Neural cell (in vitro differentiated cells): ENCODE results near the gene RPL10A. TPM values are rescaled to one million over a fixed set of nuclear protein-coding genes. Genes with fewer than 3 reads are reported as not detected.

Source experiments
- H2AFZ ChIP-seq: fragments of 200-600, 300-800 bp; sonication (generic), shearing (Covaris generic); 2 replicates; pipeline ENCODE4 v1.6.0; 2014; ENCODE audit warnings: low read depth, mild to moderate bottlenecking, antibody characterized with exemption, low read length, moderate library complexity
- H3F3A ChIP-seq: fragments of 200-600 bp; shearing (Covaris generic); 2 replicates; pipeline ENCODE4 v1.6.1; 2016; ENCODE audit warnings: mild to moderate bottlenecking, moderate library complexity, mixed read lengths, antibody characterized with exemption, low read length; ENCODE audit not compliant: insufficient read depth, poor library complexity, severe bottlenecking
- H3K27ac ChIP-seq: fragments of 200-600, 300-800 bp; sonication (generic), shearing (Covaris generic); 2 replicates; pipeline ENCODE4 v1.5.1; 2014; ENCODE audit warnings: mild to moderate bottlenecking, low read length, moderate library complexity
- H3K27me3 ChIP-seq: fragments of 300-800, 200-600 bp; sonication (generic), shearing (Covaris generic); 2 replicates; pipeline ENCODE4 v1.6.0; 2014; ENCODE audit warnings: mild to moderate bottlenecking, low read depth, low read length, moderate library complexity; ENCODE audit not compliant: insufficient read depth
- H3K36me3 ChIP-seq: fragments of 300-800, 200-600 bp; sonication (generic), shearing (Covaris generic); 2 replicates; pipeline ENCODE4 v1.5.1; 2014; ENCODE audit warnings: mild to moderate bottlenecking, antibody characterized with exemption, low read length, moderate library complexity; ENCODE audit not compliant: insufficient read depth
- H3K4me2 ChIP-seq: fragments of 300-800, 200-600 bp; sonication (generic), shearing (Covaris generic); 2 replicates; pipeline ENCODE4 v1.6.0; 2014; ENCODE audit warnings: mild to moderate bottlenecking, low read length
- H3K4me3 ChIP-seq: fragments of 300-800, 200-600 bp; sonication (generic), shearing (Covaris generic); 2 replicates; pipeline ENCODE4 v1.5.1; 2014; ENCODE audit warnings: mild to moderate bottlenecking, low read length, moderate library complexity
- H3K79me2 ChIP-seq: fragments of 200-600 bp; shearing (Covaris generic); replicated peaks from 2 replicates; pipeline ENCODE4 v1.6.0; 2014; ENCODE audit warnings: mild to moderate bottlenecking, low read length, moderate library complexity; ENCODE audit not compliant: insufficient read depth
- H3K9ac ChIP-seq: fragments of 300-800, 200-600 bp; sonication (generic), shearing (Covaris generic); 2 replicates; pipeline ENCODE4 v1.6.1; 2016; ENCODE audit warnings: mild to moderate bottlenecking, low read length, mixed read lengths
- H3K9me2 ChIP-seq: fragments of 200-600 bp; shearing (Covaris generic); 2 replicates; pipeline ENCODE4 v1.6.1; 2016; ENCODE audit warnings: mild to moderate bottlenecking, low read length, mixed read lengths; ENCODE audit not compliant: insufficient read depth
- H3K9me3 ChIP-seq: fragments of 200-600, 300-800 bp; sonication (generic), shearing (Covaris generic); 2 replicates; pipeline ENCODE4 v1.6.1; 2016; ENCODE audit warnings: mild to moderate bottlenecking, mixed run types, low read length, moderate library complexity, mixed read lengths
- H4K20me1 ChIP-seq: fragments of 200-600 bp; shearing (Covaris generic); 2 replicates; pipeline ENCODE4 v1.6.1; 2016; ENCODE audit warnings: mild to moderate bottlenecking, mixed run types; ENCODE audit not compliant: insufficient read depth
- CTCF ChIP-seq: fragments of 450-650 bp; IDR thresholded peaks from 2 replicates; pipeline ENCODE4 v1.5.1; 2014; ENCODE audit warnings: antibody characterized with exemption, mild to moderate bottlenecking, moderate library complexity; ENCODE audit not compliant: poor library complexity, severe bottlenecking
- EP300 ChIP-seq: fragments of 450-650 bp; conservative IDR thresholded peaks from 2 replicates; pipeline ENCODE4 v1.6.1; 2014; ENCODE audit warnings: antibody characterized with exemption, mild to moderate bottlenecking, moderate library complexity; ENCODE audit not compliant: poor library complexity, severe bottlenecking
- EZH2 ChIP-seq: fragments of 200-600, 300-800 bp; shearing (Covaris generic), sonication (generic); IDR thresholded peaks from 2 replicates; pipeline ENCODE4 v1.6.1; 2014; ENCODE audit warnings: antibody characterized with exemption, low read length, borderline replicate concordance, mild to moderate bottlenecking; ENCODE audit not compliant: insufficient read depth, poor library complexity, severe bottlenecking
- MXI1 ChIP-seq: fragments of 450-650 bp; conservative IDR thresholded peaks from 2 replicates; pipeline ENCODE4 v1.6.1; 2014; ENCODE audit warnings: antibody characterized with exemption, mild to moderate bottlenecking; ENCODE audit not compliant: poor library complexity, severe bottlenecking
- POLR2AphosphoS5 ChIP-seq: IDR thresholded peaks from 2 replicates; pipeline ENCODE4 v1.6.1; 2012
- RAD21 ChIP-seq: fragments of 450-650 bp; conservative IDR thresholded peaks from 2 replicates; pipeline ENCODE4 v1.6.1; 2014; ENCODE audit warnings: antibody characterized with exemption, mild to moderate bottlenecking, moderate library complexity
- SMC3 ChIP-seq: fragments of 450-650 bp; conservative IDR thresholded peaks from 2 replicates; pipeline ENCODE4 v1.6.1; 2014; ENCODE audit warnings: antibody characterized with exemption, mild to moderate bottlenecking, moderate library complexity; ENCODE audit not compliant: poor library complexity
- TAF1 ChIP-seq: IDR thresholded peaks from 2 replicates; pipeline ENCODE4 v1.6.1; 2012; ENCODE audit warnings: low read depth
- polyA plus RNA-seq: library from polyadenylated mRNA; depleted of rRNA; stranded (reverse); fragments of >200 nt; gene quantifications from 2 replicates; pipeline ENCODE4 v1.2.3, GENCODE V29; 2014
- TF ChIP-seq, protein P1 (sequence below): IDR thresholded peaks from 2 replicates; pipeline ENCODE4 v1.6.1; 2012; ENCODE audit warnings: borderline replicate concordance

The RPL10A gene
- polyA plus RNA-seq, 1 donor from 2014 or later, result 1,049 TPM

DNA sequence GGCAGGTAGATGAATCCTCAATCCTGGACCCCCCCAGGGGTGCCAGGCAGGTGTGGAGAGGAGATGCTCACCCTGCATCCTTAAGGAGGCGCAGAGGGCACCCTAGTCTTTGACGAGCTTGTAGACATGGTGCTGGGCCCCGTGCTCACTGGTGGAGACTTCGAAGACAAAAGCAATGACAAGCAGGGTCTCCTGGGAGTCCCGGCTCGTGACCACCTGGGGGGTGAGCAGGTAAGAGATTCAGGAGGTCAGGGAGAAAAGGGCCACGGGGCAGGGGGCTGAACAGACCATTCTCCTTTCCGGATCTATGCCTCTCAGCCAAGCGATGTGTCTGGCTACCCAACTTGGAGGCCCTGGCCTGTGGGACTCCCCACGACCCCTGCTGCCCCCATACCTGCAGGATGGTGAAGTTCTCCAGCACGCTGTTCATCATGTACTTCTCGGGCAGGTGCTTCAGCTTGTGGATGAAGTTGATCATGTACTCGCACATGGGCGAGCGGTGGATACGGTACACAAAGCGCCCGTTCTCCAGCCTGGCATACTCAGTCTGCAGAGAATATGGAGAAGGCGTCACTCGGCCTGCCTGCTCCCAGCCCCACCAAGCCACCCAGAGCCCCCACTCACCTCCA, 6.9 kb downstream of the RPL10A start:
- Histone ChIP-seq H3K27me3 (no peaks in the 10 kb centered on the region), H3K36me3 (no peaks in the 10 kb centered on the region), H3K27ac (no peak overlapping the region), H3K4me2 (no peak overlapping the region), H3F3A (no peaks in the 10 kb centered on the region), H3K4me3 (no peak overlapping the region), H3K79me2 (no peaks in the 10 kb centered on the region), H4K20me1 (no peaks in the 10 kb centered on the region), H3K9me3 (no peaks in the 10 kb centered on the region), H3K9me2 (no peaks in the 10 kb centered on the region), H3K9ac (no peak overlapping the region), H2AFZ (no peak overlapping the region)
- TF ChIP-seq RAD21, result no peak
- TF ChIP-seq, protein P1, sequence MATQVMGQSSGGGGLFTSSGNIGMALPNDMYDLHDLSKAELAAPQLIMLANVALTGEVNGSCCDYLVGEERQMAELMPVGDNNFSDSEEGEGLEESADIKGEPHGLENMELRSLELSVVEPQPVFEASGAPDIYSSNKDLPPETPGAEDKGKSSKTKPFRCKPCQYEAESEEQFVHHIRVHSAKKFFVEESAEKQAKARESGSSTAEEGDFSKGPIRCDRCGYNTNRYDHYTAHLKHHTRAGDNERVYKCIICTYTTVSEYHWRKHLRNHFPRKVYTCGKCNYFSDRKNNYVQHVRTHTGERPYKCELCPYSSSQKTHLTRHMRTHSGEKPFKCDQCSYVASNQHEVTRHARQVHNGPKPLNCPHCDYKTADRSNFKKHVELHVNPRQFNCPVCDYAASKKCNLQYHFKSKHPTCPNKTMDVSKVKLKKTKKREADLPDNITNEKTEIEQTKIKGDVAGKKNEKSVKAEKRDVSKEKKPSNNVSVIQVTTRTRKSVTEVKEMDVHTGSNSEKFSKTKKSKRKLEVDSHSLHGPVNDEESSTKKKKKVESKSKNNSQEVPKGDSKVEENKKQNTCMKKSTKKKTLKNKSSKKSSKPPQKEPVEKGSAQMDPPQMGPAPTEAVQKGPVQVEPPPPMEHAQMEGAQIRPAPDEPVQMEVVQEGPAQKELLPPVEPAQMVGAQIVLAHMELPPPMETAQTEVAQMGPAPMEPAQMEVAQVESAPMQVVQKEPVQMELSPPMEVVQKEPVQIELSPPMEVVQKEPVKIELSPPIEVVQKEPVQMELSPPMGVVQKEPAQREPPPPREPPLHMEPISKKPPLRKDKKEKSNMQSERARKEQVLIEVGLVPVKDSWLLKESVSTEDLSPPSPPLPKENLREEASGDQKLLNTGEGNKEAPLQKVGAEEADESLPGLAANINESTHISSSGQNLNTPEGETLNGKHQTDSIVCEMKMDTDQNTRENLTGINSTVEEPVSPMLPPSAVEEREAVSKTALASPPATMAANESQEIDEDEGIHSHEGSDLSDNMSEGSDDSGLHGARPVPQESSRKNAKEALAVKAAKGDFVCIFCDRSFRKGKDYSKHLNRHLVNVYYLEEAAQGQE, result no peak
- TF ChIP-seq EP300, result no peak
- no peak for TF ChIP-seq CTCF
- TF ChIP-seq POLR2AphosphoS5, result no peak
- TF ChIP-seq MXI1, result no peak
- no peak for TF ChIP-seq EZH2
- TF ChIP-seq TAF1, result no peak
- TF ChIP-seq SMC3, result no peak

- no peaks in the 10 kb centered on the region for H3K27me3 ChIP-seq
- no peak overlapping the region for H3K27ac ChIP-seq
- no peak overlapping the region for H3K4me2 ChIP-seq
- no peak overlapping the region for H2AFZ ChIP-seq
- H3K9ac ChIP-seq, result no peak overlapping the region
- no peaks in the 10 kb centered on the region for H3F3A ChIP-seq
- H3K9me3 ChIP-seq, result no peaks in the 10 kb centered on the region
- H3K36me3 ChIP-seq, result no peaks in the 10 kb centered on the region
- H3K79me2 ChIP-seq, result no peaks in the 10 kb centered on the region
- H3K9me2 ChIP-seq, result no peaks in the 10 kb centered on the region
- H4K20me1 ChIP-seq, result no peaks in the 10 kb centered on the region
- TF ChIP-seq, protein P1, result no peak
- TF ChIP-seq CTCF (no peak), EZH2 (no peak), SMC3 (no peak), RAD21 (no peak), EP300 (no peak), MXI1 (no peak), TAF1 (no peak)
- H3K4me3 ChIP-seq, result no peak overlapping the region
Measured at GRCh38 chr6:35475573-35475972, 7.4 kb downstream of the RPL10A start.
